ENCODE results near the gene PRDM16.

PRDM16 gene

DNA sequence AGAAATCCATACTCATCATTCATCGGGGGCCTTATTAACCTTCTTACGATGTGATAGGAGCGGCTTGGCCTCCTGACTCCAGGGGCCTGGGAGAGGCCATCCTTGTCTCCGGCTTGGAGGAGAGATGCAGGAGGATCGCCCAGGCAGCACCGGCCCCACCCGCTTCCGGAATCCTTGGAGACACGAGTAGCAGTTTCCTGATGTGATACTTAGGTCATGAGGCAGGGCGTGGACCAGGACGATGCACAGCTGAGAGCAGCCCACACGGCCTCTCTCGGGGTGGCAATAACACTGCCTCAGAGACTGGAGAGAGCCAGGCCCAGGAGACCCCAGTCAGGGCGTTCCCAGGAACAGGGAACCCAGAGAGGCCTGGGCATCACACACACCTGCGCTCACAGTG, 221.9 kb downstream of the PRDM16 start:
- TF ChIP-seq EZH2phosphoT487 (IDR thresholded peaks at IDR 0.05; ENCODE audit: borderline replicate concordance) = no peak
- TF ChIP-seq, protein P1, sequence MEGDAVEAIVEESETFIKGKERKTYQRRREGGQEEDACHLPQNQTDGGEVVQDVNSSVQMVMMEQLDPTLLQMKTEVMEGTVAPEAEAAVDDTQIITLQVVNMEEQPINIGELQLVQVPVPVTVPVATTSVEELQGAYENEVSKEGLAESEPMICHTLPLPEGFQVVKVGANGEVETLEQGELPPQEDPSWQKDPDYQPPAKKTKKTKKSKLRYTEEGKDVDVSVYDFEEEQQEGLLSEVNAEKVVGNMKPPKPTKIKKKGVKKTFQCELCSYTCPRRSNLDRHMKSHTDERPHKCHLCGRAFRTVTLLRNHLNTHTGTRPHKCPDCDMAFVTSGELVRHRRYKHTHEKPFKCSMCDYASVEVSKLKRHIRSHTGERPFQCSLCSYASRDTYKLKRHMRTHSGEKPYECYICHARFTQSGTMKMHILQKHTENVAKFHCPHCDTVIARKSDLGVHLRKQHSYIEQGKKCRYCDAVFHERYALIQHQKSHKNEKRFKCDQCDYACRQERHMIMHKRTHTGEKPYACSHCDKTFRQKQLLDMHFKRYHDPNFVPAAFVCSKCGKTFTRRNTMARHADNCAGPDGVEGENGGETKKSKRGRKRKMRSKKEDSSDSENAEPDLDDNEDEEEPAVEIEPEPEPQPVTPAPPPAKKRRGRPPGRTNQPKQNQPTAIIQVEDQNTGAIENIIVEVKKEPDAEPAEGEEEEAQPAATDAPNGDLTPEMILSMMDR (conservative IDR thresholded peaks at IDR 0.05; ENCODE audit: low read length) = no peak
- Histone ChIP-seq H3K36me3 (ENCODE audit: insufficient read depth, low read length) (no peaks in the 10 kb centered on the region), H3K79me2 (ENCODE audit: insufficient read depth, low read length) (no peaks in the 10 kb centered on the region), H3K4me3 (ENCODE audit: low read length, poor library complexity, severe bottlenecking) (no peak overlapping the region), H3K9me2 (replicated peaks; ENCODE audit: low read depth, low read length) (no peaks in the 10 kb centered on the region), H3K9me3 (ENCODE audit: insufficient read depth, low read depth, low read length) (no peaks in the 10 kb centered on the region), H3K9ac (ENCODE audit: low read depth, low read length, poor library complexity, severe bottlenecking) (no peak overlapping the region), H3K4me1 (ENCODE audit: insufficient read depth, low read length, poor library complexity, severe bottlenecking) (no peaks in the 10 kb centered on the region), H2AFZ (ENCODE audit: low read length) (no peak overlapping the region), H3F3A (ENCODE audit: low read depth) (no peaks in the 10 kb centered on the region), H3K27me3 (ENCODE audit: insufficient read depth, low read length, poor library complexity, severe bottlenecking) (no peaks in the 10 kb centered on the region), H4K20me1 (ENCODE audit: insufficient read depth, low read length, poor library complexity, severe bottlenecking) (no peaks in the 10 kb centered on the region), H3K4me2 (ENCODE audit: low read depth, low read length, poor library complexity, severe bottlenecking) (no peak overlapping the region)

DNA sequence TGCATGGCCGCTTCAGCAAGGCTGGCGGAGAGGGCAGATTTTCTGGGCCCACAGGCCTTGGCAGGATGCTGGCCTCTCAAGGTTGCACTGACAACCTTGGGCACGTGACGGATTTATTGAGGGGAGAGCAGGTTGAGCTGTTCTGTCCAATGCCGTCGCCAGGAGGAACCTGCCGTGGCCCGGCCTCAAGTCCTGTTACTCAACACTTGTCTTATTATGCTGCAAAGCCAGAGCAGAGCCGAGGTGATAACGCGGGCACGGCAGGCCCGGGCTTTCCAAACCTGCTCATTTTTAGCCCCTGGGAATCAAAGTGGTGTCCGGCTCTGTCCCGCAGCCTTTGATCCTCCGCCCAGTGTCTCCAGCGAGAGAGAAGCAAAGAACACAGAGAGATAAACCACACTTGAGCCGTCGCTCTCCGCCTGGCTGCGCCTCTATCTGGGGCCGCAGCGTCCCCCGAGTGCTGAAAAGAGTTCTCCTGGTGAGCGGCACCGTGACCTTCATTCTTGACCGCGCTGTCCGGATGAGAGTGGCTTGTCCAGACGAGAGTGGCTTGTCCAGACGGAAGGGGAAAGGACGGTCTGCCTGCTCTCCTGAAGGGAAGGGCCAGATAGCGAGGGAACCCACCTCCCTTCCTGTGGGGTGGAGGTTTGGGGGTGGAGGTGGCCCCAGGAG, 223.2 kb downstream of the PRDM16 start:
- no peaks in the 10 kb centered on the region for H3K79me2 ChIP-seq (ENCODE audit: insufficient read depth, low read length)
- no peaks in the 10 kb centered on the region for H3F3A ChIP-seq (ENCODE audit: low read depth)
- H3K9ac ChIP-seq (ENCODE audit: low read depth, low read length, poor library complexity, severe bottlenecking) = no peak overlapping the region
- H3K9me3 ChIP-seq (ENCODE audit: insufficient read depth, low read depth, low read length) = no peaks in the 10 kb centered on the region
- H3K27me3 ChIP-seq (ENCODE audit: insufficient read depth, low read length, poor library complexity, severe bottlenecking) = no peaks in the 10 kb centered on the region
- no peak overlapping the region for H3K4me2 ChIP-seq (ENCODE audit: low read depth, low read length, poor library complexity, severe bottlenecking)
- H3K9me2 ChIP-seq (replicated peaks; ENCODE audit: low read depth, low read length) = no peaks in the 10 kb centered on the region
- H2AFZ ChIP-seq (ENCODE audit: low read length) = no peak overlapping the region
- TF ChIP-seq, protein P1 (conservative IDR thresholded peaks at IDR 0.05; ENCODE audit: low read length) = no peak
- TF ChIP-seq EZH2phosphoT487 (IDR thresholded peaks at IDR 0.05; ENCODE audit: borderline replicate concordance) = no peak
- no peaks in the 10 kb centered on the region for H4K20me1 ChIP-seq (ENCODE audit: insufficient read depth, low read length, poor library complexity, severe bottlenecking)
- H3K4me3 ChIP-seq (ENCODE audit: low read length, poor library complexity, severe bottlenecking) = no peak overlapping the region
- H3K4me1 ChIP-seq (ENCODE audit: insufficient read depth, low read length, poor library complexity, severe bottlenecking) = no peaks in the 10 kb centered on the region
- no peaks in the 10 kb centered on the region for H3K36me3 ChIP-seq (ENCODE audit: insufficient read depth, low read length)

DNA sequence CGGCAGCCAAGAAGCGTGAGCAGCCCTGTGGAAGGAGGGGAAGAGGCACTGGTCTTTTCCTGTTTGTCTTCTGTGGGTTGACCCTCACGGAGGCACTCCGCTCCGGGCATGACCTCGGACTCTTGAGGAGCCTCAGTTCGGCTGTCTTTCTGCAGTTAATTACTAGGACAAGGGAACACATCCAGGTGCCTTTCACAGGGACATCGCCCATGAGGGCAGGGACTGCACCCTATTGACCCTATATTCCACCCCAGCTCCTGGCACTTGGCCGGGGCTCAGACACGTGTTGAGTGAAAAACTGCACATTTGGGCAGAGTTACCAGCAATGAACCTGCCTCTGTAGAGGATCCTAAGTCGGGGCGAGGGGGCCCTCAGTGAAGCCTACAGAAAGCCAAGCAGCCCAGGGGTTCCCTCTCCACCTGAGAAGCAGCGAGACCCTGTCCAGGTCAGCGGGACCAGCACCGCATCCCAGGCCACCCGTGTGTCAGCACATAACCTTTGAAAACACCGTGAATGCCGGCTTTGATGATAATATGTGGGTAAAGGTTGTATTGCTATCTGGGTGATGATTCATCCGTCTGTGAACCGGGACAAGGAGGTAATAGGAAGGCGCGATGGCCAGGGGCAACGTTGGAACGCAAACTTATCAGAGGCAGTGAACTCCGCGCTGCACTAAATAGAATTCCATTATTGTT, 224.0 kb downstream of the PRDM16 start:
- H3K9ac ChIP-seq (ENCODE audit: low read depth, low read length, poor library complexity, severe bottlenecking) = no peak overlapping the region
- H3K4me2 ChIP-seq (ENCODE audit: low read depth, low read length, poor library complexity, severe bottlenecking) = no peak overlapping the region
- no peaks in the 10 kb centered on the region for H4K20me1 ChIP-seq (ENCODE audit: insufficient read depth, low read length, poor library complexity, severe bottlenecking)
- H3K79me2 ChIP-seq (ENCODE audit: insufficient read depth, low read length) = no peaks in the 10 kb centered on the region
- H3K9me2 ChIP-seq (replicated peaks; ENCODE audit: low read depth, low read length) = no peaks in the 10 kb centered on the region
- no peaks in the 10 kb centered on the region for H3K4me1 ChIP-seq (ENCODE audit: insufficient read depth, low read length, poor library complexity, severe bottlenecking)
- H3K4me3 ChIP-seq (ENCODE audit: low read length, poor library complexity, severe bottlenecking) = no peak overlapping the region
- H3K36me3 ChIP-seq (ENCODE audit: insufficient read depth, low read length) = no peaks in the 10 kb centered on the region
- H3K27me3 ChIP-seq (ENCODE audit: insufficient read depth, low read length, poor library complexity, severe bottlenecking) = no peaks in the 10 kb centered on the region
- no peaks in the 10 kb centered on the region for H3K9me3 ChIP-seq (ENCODE audit: insufficient read depth, low read depth, low read length)
- TF ChIP-seq, protein P1 (conservative IDR thresholded peaks at IDR 0.05; ENCODE audit: low read length) = no peak
- no peak for TF ChIP-seq EZH2phosphoT487 (IDR thresholded peaks at IDR 0.05; ENCODE audit: borderline replicate concordance)
- H2AFZ ChIP-seq (ENCODE audit: low read length) = no peak overlapping the region
- no peaks in the 10 kb centered on the region for H3F3A ChIP-seq (ENCODE audit: low read depth)
